Esophagus muscularis mucosa (tissue), 3 donors: ENCODE results near the gene LYPD1.

ENCODE experiments used
- CTCF ChIP-seq, 3 experiments: fragments of 200-600 bp in 2 of 3; fragments of 450-650 bp in 1 of 3; sonication (generic) in 2 of 3; IDR thresholded peaks; one replicate each; pipeline ENCODE4 v1.5.1; 2017 to 2019; ENCODE audit warnings: antibody characterized with exemption in 3 of 3, mild to moderate bottlenecking in 2 of 3, moderate library complexity in 1 of 3
- POLR2A ChIP-seq: fragments of 450-650 bp; IDR thresholded peaks from one replicate; pipeline ENCODE4 v1.6.1; 2017; ENCODE audit warnings: antibody characterized with exemption, moderate library complexity, mild to moderate bottlenecking, low read depth
- POLR2AphosphoS5 ChIP-seq, 2 donors: sonication (generic); formaldehyde crosslinking; IDR thresholded peaks; one replicate each; pipeline ENCODE4 v1.6.1; 2017; ENCODE audit warnings: antibody characterized with exemption in 2 of 2

DNA sequence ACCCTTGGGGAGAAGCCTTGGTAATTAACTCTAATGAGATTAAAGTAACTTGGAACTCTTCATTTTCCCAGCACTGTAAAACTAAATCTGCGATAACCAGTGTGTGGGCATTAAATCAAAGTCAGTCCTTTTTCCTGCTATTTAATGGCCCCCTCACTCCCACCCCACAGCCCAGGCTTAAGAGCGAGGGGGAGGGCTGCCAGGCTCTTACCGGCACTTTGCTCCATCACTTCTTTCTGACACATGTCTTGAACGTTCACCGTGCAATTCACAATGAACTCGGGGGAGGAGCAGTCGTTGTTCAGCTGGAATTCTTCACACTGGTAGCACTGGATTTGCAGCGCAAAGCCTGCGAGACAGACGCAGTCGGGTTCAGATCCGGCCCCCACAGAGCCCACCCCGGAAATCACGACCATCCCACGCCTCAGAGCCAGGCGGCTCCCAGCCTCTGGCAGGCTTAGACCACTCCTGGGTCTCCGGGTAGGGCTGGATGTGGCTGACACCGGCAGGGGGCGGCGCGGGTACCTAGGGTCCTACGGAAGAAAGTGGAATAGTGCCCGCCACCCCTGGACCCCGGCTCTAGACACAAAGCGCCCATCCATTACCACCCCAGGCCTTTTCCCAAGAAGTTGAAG is 1.7 kb downstream of the LYPD1 start:
- TF ChIP-seq CTCF (IDR thresholded peaks at IDR 0.05): no peak
- no peak for TF ChIP-seq POLR2A
- TF ChIP-seq POLR2AphosphoS5 (IDR thresholded peaks at IDR 0.05): no peak
